RPMI8226 (cell line): ENCODE results near the gene RPS6KL1.
A peak's percentile ranks its signal among the peaks of the same experiment; 100 is the strongest.
"Not testable (repeated sequence)": the region's sequence is repeated elsewhere in the genome, so short reads cannot be mapped to it uniquely, and the experiment has no call there.

Experiments used
- DNase-seq: peaks from one replicate; pipeline ENCODE4 v3.0.0-alpha.2; 2015

Gene RPS6KL1

DNA sequence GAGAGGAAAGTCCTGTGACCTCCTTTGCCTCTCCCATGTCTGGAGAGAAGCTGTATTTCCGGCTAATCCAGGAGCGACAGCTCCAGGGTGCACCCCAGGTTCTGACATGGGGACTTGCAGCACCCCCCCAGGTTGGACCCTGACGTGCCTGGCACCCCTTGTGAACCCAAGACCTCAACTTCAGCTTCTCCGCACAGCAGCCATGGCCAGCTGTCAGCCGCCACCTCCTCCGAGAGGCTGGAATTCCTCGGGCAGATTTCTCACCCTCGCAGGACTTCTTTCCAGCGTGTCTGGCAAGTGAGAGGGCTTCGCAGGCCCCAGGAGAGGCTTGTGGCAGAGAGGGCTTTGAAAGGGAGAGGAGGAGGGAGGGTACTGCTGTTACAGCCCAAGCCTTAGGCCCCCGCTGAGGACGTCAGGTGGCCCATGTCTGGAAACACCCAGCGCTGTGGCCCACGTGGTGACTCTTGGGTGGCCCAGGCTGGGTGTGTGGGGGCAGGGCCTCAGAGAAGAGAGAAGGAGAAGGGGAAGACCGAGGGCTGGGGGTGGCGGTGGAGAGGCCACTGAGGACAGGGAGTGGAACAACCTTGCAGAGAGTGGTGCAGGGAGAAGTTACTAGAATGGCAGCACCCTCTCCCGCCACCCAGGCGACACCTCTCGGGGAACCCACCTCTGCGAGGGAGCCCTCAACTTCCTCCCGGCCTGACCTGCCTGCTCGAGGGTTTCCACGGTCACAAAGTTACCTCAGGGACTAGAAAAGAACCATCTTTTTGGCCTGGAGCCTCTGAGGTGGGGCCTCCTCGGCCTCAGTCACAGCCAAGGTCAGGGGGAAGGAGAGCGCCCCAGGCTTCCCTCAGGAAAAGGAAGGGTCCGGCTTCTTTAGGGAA is 11.7 kb upstream of the RPS6KL1 start:
- no peak for DNase-seq

DNA sequence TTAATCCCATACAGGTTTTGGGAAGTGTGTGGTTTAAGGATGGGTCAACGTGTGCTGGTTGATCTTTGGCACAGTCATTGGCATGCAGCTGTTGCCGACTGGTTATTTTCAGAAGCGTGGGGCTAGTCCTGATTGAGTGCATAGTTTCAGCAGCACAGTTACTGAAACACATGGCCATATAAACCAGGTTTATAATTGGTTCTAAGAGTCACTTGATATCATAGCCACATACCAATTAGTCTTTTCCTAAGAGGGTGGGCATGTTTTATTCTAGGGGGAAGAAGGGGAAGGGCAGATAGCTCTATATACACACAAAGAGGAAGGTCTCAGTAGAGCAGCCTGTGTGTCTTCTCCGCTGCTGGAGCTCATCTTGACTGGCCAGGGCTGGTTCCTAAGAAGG is 11.0 kb upstream of the RPS6KL1 start:
- peak; percentile 18 for DNase-seq

GRCh38 chr14:74932936-74933335 is 9.9 kb upstream of the RPS6KL1 start:
- DNase-seq, result not testable (repeated sequence)

DNA sequence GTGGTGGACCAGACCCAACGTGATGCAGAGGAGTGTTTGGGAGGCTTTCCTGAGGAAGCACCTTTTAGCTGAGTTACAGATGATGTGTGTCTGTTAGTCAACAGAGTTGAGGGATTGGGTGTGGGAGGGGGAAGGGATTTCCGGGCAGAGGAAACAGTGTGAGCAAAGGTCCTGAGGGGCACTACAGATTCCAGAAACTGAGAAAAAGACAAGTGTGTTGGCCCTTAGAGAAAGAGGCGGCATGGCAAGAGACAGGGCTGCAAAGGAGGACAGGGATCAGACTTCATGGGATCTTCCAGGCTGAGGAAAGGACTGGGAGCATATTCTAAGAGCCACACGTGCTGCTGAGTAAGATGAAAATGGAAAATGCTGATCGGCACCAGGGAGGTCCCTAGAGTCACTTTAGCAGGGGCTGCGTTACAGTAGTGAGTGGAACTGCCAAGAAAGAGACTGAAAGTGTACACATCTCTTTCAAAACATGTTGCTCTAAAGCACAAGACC is 9.4 kb upstream of the RPS6KL1 start:
- DNase-seq, result peak; percentile 24

DNA sequence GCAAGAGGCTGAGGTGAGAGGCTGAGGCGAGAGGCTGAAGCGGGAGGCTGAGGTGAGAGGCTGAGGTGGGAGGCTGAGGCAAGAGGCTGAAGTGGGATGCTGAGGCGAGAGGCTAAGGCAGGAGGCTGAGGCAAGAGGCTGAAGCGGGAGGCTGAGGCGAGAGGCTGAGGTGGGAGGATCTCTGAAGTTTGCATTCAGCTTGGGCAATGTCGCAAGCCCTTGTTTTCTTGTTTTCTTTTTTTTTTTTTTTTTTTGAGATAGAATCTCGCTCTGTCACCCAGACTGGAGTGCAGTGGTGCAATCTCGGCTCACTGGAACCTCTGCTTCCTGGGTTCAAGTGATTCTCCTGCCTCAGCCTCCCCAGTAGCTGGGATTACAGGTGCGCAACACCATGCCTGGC is 8.7 kb upstream of the RPS6KL1 start:
- not testable (repeated sequence) for DNase-seq

GRCh38 chr14:74929242-74929641 is 6.2 kb upstream of the RPS6KL1 start:
- no peak for DNase-seq

DNA sequence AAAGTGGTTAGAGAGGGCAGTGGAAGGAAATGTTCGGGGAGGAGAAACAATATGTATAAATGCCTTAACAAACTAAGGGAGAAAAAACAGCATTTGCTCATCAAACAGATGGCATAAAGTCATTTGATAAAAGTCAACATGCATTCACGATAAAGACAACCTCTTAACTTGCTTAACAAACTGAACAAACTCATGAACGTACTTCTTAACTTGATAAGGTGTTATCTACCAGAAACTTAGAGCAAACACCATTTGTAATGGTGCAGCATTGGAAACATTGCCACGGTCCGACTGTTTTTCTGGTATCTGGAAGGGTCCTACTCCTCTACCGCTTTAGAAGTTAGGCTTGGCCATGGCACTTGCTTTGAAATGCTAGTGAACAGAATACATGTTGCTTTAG is 4.2 kb upstream of the RPS6KL1 start:
- DNase-seq, result no peak

DNA sequence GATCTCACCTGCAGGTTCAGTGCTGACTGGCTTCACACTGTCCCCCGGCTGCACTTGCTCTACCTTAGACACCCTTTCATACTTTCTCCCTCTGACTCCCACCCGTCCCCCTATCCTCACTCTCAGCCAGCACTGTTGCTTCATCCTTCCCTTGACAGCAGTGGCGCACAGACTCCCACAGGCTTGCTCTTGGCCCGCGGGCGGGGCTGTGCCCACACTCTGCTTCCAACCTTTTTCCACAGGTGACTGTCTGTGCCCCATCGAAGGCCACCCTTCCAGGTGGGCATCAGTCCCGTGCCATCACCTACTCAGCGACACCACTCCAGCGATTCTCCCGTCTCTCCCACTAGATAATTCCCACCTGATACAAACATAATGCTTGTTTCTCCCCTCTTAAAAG is 1.0 kb upstream of the RPS6KL1 start:
- DNase-seq, result no peak

- DNase-seq, result no peak
Observed at GRCh38 chr14:74921987-74922751, 891 bp downstream of the RPS6KL1 start.

- no peak for DNase-seq
Observed at GRCh38 chr14:74921053-74921620, 1.9 kb downstream of the RPS6KL1 start.

DNA sequence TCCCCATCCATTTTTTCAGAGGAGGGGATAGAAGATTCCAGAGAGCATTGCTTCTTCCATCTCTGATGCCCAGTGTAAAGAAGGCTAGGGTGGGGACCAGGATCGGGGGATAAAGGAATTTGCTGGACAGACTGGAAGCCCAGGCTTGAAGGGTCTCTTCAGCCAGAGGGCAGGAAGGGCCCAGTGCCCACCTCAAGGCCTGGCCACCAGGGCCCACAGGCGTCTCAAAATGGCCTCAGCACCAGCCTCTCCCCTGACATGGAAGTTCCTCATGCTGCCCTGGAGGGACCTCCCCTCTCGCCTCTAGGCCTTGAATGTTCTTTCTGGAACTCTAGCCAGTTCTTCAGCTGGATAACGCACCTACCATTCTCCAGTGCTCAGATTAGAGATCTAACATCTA is 2.8 kb downstream of the RPS6KL1 start:
- no peak for DNase-seq

DNA sequence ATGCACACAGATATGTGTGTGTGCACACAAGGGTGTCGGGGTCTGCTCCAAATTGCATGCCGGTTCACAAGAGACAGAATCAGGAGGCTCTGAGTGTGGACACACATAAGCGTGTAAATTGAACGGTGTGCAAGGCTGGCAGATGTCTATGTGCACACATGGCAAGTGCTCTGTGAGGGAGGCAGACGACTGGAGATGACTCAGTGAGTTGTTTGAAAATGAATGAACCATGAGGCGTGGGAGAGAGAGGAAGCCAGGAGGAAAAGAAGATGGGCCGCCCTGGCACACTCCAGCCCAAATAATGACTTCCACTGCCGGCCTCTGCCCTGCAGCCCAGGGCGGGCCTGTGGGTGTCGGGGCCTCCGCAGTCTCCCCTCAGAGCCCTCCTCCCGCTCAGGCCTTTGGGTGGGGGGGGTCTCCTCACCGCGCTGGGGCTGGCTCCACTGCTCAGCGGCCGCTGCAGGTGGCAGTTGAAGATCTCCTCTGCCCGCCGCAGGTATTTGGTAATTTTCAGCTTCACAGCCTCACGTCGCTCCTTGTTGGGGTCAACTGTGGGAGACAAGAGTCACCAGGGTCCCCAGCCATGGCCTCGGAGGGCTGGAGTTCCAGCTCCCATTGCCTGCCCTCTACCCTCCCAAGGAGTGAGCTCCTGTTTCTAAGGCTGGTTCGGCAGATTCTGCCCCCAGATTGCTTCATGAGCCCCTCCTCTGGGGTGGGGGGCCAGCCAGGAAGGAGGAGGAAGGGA is 3.5 kb downstream of the RPS6KL1 start:
- no peak for DNase-seq

GRCh38 chr14:74918380-74918779 is 4.7 kb downstream of the RPS6KL1 start:
- no peak for DNase-seq

GRCh38 chr14:74917646-74918081 is 5.4 kb downstream of the RPS6KL1 start:
- DNase-seq, result no peak

- DNase-seq, result no peak
Observed at GRCh38 chr14:74917178-74917543, 5.9 kb downstream of the RPS6KL1 start.

DNA sequence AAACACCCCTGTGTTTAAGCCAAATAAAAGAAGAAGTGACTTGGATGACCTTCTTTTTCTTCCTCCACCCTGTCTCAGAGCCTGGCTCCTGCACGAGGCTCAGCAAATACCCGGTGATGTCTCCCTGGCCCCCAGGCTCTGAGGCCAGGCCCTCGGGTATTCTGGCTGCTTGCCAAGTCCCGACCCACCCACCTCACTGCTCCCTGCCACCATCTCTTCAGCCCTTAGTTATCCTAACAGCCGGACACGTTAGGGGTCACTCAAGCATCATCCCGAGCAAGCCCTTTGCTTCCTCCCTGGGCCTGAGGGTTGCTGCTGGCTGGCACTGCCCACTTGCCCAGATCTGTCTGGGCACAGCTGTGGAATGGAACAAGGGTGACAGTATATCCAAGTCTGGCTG is 7.2 kb downstream of the RPS6KL1 start:
- no peak for DNase-seq

- no peak for DNase-seq
Observed at GRCh38 chr14:74915426-74915825, 7.6 kb downstream of the RPS6KL1 start.

DNA sequence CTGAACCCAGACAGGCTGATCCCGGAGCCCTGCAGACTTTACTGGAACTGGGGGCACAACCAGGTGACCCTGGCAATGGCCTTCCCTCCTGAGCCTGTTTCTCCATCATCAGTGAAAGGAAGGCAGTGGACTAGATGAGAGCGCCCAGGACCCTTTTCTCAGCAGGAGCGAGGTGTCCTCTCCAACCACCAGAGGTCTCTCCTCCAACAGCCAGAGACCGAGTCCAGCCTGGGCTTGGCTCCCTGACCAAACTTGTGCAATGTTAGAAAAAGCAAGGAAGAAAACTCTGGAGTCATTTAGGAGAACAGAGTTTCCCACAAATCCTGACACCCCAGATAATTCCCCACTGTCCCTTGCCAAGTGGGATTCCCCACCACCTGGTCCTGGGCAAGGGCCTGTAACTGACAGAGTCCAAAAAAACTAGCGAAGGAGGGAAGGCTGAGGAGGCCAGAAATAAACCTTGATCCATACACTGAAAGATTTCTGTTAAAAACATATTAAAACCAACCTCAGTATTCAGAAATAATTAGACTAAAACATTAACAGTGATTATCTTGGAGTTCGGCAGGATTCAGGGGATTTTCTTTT is 9.0 kb downstream of the RPS6KL1 start:
- peak; percentile 16 for DNase-seq

DNA sequence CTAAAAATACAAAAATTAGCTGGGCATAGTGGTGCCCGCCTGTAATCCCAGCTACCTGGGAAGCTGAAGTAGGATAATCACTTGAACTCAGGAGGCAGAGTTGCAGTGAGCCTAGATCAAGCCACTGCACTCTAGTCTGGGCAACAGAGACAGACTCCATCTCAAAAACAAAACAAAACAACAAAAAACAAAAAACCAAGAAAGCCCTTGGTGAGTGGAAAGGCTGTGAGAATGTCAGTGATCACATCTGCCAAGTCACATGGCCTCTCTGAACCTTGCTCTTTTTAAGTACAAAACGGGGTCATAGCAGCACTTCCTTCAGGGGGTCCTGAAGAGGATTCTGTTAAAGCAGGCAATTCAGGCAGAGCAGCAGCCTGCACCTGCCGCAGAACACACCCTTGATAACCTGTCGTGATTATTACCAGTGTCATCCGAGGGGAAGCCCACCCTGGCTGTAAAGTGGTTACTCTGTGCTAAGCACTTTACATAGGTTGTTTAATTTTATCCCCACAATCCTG is 9.6 kb downstream of the RPS6KL1 start:
- no peak for DNase-seq

GRCh38 chr14:74912801-74913200 is 10.3 kb downstream of the RPS6KL1 start:
- no peak for DNase-seq

DNA sequence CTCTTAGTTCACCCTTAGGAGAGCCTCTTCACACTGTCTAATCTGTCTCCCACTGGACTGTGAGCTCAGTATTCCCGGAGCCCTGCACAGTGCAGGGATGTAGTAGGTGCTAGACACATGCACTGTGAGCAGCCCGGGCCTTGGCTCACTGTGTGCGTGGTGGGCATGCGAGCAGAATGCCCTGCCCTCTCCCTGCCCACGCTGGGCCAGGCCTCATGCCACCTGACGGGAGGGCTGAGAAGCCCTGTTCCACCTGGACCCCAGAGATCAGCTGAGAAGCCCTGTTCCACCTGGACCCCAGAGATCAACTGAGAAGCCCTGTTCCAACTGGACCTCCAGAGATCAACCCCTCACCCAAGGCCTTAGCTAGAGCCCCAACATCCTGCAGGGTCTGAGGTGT is 10.9 kb downstream of the RPS6KL1 start:
- DNase-seq, result no peak

DNA sequence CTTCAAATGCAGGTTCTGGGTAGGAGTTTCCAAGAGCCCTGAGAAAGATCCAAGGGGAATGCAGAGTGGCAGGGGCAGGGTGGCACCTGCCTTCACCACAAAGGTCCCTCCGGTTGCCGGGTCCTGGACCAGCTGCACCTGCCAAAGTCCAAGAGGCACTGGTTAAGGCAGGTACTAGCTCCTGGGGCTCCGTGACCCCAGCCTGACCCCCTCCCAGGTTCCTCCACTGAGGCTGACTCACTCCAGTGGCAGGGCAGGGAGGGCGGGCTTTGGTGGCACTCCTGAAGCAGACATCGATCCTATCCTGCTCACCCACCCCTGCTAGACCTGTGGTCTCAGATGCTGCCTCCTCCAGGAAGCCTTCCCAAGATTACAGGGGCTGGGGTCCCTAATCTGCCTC is 11.4 kb downstream of the RPS6KL1 start:
- no peak for DNase-seq
